COLO668 (cell line): ENCODE results near the gene SLC25A48.

Experiments
- DNase-seq: peaks from one replicate; lab custom pipeline; 2025; ENCODE audit not compliant: unreplicated experiment; lab: John Stamatoyannopoulos, UW

The SLC25A48 gene

DNA sequence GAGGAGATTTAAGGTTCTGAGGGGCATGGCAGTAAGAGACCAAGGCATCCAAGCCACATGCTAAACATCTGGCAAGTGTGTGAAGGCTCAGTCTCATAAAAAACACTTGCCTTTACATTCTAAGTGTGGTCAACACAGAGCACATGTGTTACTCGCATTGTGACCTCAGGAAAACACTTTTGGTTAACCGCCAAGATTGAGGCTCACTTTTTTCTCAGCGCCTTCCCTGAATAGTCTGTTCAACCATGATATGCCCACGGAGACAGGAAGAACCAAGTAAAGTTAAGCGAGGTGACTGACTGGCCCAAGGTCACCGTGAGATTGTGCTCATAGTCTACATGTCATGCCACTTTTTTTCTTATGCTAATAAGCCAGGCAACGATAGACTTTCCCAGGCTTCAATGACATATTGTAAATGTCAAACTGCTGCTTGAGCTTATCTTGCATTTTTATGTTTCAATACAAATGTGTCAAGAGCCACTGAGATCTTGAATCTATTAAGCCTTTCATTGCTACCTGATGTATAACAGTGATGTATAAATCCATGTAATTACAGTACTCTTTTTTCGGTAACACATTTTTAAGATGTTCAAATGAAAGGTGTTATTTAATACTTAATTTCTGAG is 82.3 kb downstream of the SLC25A48 start:
- DNase-seq: no peak

DNA sequence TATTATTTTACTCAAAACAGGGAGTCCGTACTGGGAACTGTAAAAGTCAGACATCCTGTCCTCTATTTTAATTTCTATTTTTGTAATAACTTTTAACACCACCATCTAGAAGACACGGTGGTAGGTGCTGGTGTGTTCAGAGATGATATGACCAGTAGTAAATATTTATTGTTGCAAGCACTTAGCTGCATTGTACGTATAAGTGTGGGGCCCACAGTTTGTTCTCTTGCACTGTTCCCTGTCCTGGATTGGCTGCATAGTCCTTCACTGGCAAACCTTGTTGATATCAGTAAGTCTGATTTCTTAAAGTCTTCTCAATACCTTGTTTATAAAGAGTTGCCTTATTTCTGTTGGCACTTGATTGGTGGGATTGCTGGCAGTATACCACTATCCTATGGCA is 85.7 kb downstream of the SLC25A48 start:
- no peak for DNase-seq

DNA sequence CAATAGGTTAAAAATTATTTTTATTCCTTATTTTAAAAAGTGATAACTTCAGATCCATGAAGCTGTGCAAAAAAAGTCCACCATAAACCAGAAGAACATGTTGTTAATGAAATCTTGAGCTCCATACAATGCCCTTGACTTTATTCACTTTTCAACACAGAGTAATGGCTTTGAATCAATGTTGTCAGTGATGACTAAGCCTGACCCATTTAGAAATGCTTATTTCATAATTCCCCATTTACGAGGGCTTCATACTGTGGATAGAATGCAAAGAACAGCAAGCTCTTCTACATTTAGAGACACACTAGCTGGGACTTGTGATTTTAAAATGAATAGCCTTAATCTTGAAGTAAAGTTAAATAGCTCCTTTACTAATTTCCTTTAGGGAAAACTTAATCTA is 86.9 kb downstream of the SLC25A48 start:
- DNase-seq: no peak

DNA sequence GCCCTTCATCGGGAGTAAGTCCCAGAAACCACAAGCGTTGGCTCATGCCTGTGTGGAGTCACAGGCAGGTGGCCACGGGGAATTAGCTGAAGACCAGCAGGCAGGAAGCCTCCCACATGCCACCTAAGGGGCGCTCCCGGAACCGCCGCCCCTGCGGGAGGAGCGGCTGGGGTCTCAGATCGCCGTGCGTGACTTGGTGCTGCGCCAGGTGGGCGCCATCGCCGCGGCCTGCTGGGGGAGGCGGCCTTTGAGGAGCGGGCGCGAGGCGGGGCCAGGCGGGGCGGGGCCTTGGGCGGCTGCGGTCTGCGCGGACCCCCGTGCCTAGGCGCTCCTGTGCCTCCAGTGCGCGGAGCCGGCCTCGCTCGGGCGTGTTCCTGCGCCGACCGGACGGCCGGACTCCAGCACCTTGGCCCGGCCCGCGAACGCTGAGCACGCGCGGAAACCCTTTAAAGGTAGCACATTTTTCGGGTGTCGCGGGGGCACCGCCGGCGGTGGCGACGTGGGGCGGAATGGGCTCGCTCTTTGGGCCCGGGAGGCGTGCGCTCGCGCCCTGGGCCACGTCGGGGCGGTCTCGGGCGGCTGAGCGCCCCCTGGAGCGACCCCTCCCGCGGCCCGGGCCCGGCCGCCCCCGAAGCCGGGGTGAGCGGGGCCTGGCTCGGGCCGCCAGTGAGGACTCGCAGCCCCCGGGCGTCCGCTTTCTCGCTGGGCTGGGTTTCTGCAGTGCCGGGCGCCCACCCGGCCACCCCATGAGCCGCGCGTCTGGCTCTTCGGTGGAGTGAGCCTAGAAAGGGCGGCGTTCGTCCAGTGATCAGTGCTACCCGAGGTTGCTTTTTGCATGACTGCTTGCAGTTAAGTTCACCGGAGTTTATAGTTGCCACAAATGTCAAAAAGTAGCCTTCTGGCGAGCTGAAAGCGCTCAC is 95.8 kb downstream of the SLC25A48 start:
- DNase-seq: peak; percentile 30

DNA sequence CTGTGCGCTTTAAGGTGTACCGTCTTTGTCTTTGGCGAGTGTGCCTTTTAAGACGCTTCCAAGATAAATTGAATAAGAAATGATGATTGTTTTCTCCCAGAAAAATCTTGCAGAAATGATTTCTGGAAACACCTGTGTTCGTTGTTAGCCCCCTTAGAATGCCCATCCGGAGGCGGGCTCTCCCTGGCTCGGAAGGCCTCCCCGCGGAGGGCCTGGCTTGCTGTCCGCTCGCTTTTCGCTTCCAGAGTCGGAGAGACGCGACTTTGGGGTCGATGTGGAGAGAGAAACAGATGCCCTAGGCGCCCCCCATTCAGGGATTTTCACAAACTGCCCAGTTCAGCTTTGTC is 96.5 kb downstream of the SLC25A48 start:
- no peak for DNase-seq

DNA sequence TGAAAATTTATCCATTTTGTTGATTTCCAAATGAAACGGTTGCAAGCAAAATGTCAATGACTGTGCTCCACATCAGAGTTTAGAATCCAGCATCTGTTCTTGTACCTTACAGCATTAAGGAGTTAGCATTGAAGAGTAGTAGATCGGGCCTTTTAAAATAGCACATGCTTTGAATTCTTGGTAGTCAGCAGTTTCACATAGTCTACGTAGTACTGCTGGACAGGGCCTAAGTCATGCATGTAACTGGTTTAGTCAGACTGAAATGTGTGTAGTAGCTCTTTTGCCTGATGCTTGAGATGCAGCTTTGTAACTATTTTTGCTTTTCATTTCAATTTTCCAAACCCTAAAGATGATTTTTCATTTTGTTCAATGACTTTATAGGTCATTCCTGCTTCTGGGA is 100.5 kb downstream of the SLC25A48 start:
- no peak for DNase-seq

DNA sequence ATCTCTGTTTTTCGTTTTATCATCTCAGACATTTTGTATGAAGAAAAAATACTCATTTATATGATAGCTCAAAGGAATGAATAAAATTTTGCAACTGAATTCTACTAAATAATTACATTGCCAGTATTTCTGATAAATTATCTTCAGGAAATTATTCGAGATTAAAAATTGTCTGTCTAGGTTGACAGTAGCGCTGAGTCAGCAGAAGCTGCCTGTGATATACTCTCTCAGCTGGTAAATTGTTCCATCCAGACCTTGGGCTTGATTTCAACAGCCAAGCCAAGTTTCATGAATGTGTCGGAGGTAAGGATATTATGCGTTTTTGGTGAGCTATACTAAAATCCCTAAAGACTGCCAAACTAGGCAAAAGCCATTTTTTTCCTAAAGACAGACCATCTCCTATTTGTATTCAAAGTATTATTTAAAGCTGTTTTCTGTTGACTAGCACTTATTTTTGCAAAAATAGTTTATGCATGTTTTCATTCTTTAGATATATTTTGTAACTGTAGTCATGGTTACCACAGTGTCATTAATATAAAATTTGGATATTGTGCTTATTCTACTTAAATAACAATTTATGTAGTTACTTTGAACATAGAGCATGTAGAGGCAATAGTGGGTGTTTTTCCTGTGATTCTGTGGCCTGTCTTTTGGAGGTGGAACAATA is 102.9 kb downstream of the SLC25A48 start:
- DNase-seq: no peak
